Neural progenitor cell (in vitro differentiated cells): ENCODE measurements around the gene GOLM1. TPM values are rescaled to one million over a fixed set of nuclear protein-coding genes. Genes with fewer than 3 reads are reported as not detected.

Source experiments
- DNase-seq: peaks from one replicate; pipeline ENCODE4 v3.0.0-alpha.2; 2016; ENCODE audit warnings: low spot score
- H2AFZ ChIP-seq: fragments of 200-600 bp; sonication (generic); replicated peaks from 2 replicates; pipeline ENCODE4 v1.6.1; 2016; ENCODE audit warnings: antibody characterized with exemption
- H3F3A ChIP-seq: fragments of 200-600 bp; sonication (generic); 2 replicates; pipeline ENCODE4 v1.6.1; 2016; ENCODE audit warnings: antibody characterized with exemption, low read depth
- H3K27ac ChIP-seq: fragments of 200-600 bp; sonication (generic); 2 replicates; pipeline ENCODE4 v1.5.1; 2016; ENCODE audit warnings: mild to moderate bottlenecking
- H3K27me3 ChIP-seq: fragments of 200-600 bp; sonication (generic); 2 replicates; pipeline ENCODE4 v1.6.1; 2016; ENCODE audit warnings: mild to moderate bottlenecking, moderate library complexity
- H3K36me3 ChIP-seq: fragments of 200-600 bp; sonication (generic); 2 replicates; pipeline ENCODE4 v1.5.1; 2016
- H3K4me1 ChIP-seq: fragments of 200-600 bp; sonication (generic); 2 replicates; pipeline ENCODE4 v1.6.1; 2016; ENCODE audit warnings: mixed run types
- H3K4me2 ChIP-seq: fragments of 200-600 bp; sonication (generic); 2 replicates; pipeline ENCODE4 v1.6.1; 2016
- H3K4me3 ChIP-seq: fragments of 200-600 bp; sonication (generic); 2 replicates; pipeline ENCODE4 v1.5.1; 2016
- H3K79me2 ChIP-seq: fragments of 200-600 bp; sonication (generic); 2 replicates; pipeline ENCODE4 v1.6.1; 2016; ENCODE audit warnings: low read depth
- H3K9ac ChIP-seq: fragments of 200-600 bp; sonication (generic); 2 replicates; pipeline ENCODE4 v1.6.1; 2016
- H3K9me3 ChIP-seq: fragments of 200-600 bp; sonication (generic); 2 replicates; pipeline ENCODE4 v1.5.1; 2016; ENCODE audit warnings: low read depth
- H4K20me1 ChIP-seq: fragments of 200-600 bp; sonication (generic); 2 replicates; pipeline ENCODE4 v1.6.1; 2016; ENCODE audit warnings: low read depth
- H3K27ac Mint-ChIP-seq: 3 replicates; pipeline ENCODE4 v1.8.0; 2021; ENCODE audit warnings: mixed read lengths
- H3K27me3 Mint-ChIP-seq: 2 replicates; pipeline ENCODE4 v1.8.0; 2022; ENCODE audit warnings: low read depth, mild to moderate bottlenecking, inconsistent platforms, moderate library complexity, mixed read lengths; ENCODE audit not compliant: insufficient read depth
- H3K36me3 Mint-ChIP-seq: 3 replicates; pipeline ENCODE4 v1.8.0; 2021; ENCODE audit warnings: mixed read lengths
- H3K4me1 Mint-ChIP-seq: 3 replicates; pipeline ENCODE4 v1.8.0; 2021; ENCODE audit warnings: mixed read lengths
- H3K4me3 Mint-ChIP-seq: 3 replicates; pipeline ENCODE4 v1.8.0; 2021; ENCODE audit warnings: mild to moderate bottlenecking, moderate library complexity, mixed read lengths
- H3K9me3 Mint-ChIP-seq: 3 replicates; pipeline ENCODE4 v1.8.0; 2020; ENCODE audit warnings: mixed read lengths
- EZH2 ChIP-seq: fragments of 200-600 bp; sonication (generic); IDR thresholded peaks from 2 replicates; pipeline ENCODE4 v1.6.1; 2017; ENCODE audit warnings: antibody characterized with exemption, mild to moderate bottlenecking, moderate library complexity
- EZH2phosphoT487 ChIP-seq: fragments of 200-600 bp; sonication (generic); IDR thresholded peaks from 2 replicates; pipeline ENCODE4 v1.6.1; 2017; ENCODE audit warnings: antibody characterized with exemption
- total RNA-seq: library from RNA; depleted of rRNA; stranded (reverse); fragments of >200 nt; gene quantifications from 2 replicates; pipeline ENCODE4 v1.2.3, GENCODE V29; 2015; ENCODE audit warnings: low replicate concordance
- TF ChIP-seq, protein P1 (sequence below): fragments of 200-600 bp; sonication (generic); IDR thresholded peaks from 2 replicates; pipeline ENCODE4 v1.5.1; 2017; ENCODE audit warnings: antibody characterized with exemption, mild to moderate bottlenecking

The GOLM1 gene
- total RNA-seq, 1 donor from 2014 or later = 83.5 TPM

DNA sequence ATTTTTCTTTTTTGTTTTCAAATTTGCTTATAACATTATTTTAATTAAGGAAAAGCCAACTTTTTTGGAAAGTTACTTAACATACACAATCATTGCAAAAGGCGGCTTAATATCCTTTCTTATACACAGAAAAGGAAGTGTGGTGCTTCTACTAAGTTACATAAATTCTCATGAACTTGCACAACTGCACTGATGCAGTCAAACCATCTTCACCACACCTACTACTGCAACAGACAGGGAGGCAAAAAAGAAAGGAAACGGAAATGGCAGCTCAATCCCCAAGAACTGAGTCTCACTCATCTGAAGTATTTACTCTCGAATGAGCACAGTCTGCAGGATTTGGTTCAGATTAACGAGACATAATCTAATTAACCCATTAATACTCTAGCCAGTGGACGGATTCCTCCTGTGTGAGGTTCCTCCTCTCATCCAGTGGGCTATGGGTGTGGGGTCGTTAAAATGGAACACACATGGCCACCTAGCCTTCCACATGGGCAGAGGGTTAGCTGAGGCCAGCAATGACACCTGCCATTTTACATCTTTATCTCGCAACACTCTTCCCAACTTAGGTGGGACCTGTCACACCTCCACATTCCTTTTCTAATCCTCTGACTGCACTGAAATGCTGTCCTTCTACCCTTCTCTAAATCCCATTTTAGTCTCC is 30.0 kb downstream of the GOLM1 start:
- Mint-ChIP-seq H3K4me3 (no peak overlapping the region), H3K9me3 (no peaks in the 10 kb centered on the region), H3K27me3 (no peaks in the 10 kb centered on the region), H3K36me3 (peaks cover 22% of the 10 kb centered on the region), H3K27ac (no peak overlapping the region), H3K4me1 (peaks cover 8% of the 10 kb centered on the region)
- DNase-seq = peak; percentile 20
- Histone ChIP-seq H2AFZ (no peak overlapping the region), H4K20me1 (peaks cover 25% of the 10 kb centered on the region), H3K79me2 (peaks cover 24% of the 10 kb centered on the region), H3K36me3 (no peaks in the 10 kb centered on the region), H3K4me1 (no peaks in the 10 kb centered on the region), H3K4me2 (no peak overlapping the region), H3K27me3 (no peaks in the 10 kb centered on the region), H3K27ac (no peak overlapping the region), H3K9ac (no peak overlapping the region), H3F3A (no peaks in the 10 kb centered on the region), H3K9me3 (no peaks in the 10 kb centered on the region), H3K4me3 (no peak overlapping the region)
- no peak for TF ChIP-seq EZH2phosphoT487
- no peak for TF ChIP-seq EZH2
- TF ChIP-seq, protein P1, sequence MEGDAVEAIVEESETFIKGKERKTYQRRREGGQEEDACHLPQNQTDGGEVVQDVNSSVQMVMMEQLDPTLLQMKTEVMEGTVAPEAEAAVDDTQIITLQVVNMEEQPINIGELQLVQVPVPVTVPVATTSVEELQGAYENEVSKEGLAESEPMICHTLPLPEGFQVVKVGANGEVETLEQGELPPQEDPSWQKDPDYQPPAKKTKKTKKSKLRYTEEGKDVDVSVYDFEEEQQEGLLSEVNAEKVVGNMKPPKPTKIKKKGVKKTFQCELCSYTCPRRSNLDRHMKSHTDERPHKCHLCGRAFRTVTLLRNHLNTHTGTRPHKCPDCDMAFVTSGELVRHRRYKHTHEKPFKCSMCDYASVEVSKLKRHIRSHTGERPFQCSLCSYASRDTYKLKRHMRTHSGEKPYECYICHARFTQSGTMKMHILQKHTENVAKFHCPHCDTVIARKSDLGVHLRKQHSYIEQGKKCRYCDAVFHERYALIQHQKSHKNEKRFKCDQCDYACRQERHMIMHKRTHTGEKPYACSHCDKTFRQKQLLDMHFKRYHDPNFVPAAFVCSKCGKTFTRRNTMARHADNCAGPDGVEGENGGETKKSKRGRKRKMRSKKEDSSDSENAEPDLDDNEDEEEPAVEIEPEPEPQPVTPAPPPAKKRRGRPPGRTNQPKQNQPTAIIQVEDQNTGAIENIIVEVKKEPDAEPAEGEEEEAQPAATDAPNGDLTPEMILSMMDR = no peak

DNA sequence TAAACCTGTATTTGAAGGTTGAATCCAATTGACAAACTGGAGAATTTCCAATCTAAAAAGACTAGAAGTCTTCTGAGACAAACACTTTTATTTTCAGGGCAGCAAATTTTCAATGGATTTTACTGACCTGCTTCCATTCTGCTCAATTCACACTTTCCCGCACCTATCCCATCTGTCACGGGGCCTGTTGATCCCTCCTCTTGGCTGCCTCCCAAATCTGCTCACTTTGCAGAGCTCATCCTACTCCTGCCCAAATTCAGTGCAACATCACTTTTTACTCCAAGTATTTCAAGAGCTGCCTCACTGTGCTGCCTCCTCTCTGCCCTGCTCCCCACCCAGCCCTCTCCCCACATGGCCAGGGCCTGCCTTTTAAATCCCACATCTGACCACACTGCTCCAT is 35.1 kb downstream of the GOLM1 start:
- Mint-ChIP-seq H3K9me3 (no peaks in the 10 kb centered on the region), H3K4me1 (peaks cover 12% of the 10 kb centered on the region), H3K27me3 (peaks cover 6% of the 10 kb centered on the region), H3K4me3 (no peak overlapping the region), H3K27ac (no peak overlapping the region), H3K36me3 (peaks cover 38% of the 10 kb centered on the region)
- DNase-seq = no peak
- peaks cover 38% of the 10 kb centered on the region for H3K79me2 ChIP-seq
- no peak overlapping the region for H3K4me3 ChIP-seq
- H3K27me3 ChIP-seq = no peaks in the 10 kb centered on the region
- H2AFZ ChIP-seq = no peak overlapping the region
- H3K36me3 ChIP-seq = no peaks in the 10 kb centered on the region
- H3K4me2 ChIP-seq = no peak overlapping the region
- no peaks in the 10 kb centered on the region for H3F3A ChIP-seq
- no peak overlapping the region for H3K9ac ChIP-seq
- H4K20me1 ChIP-seq = peaks cover 41% of the 10 kb centered on the region
- H3K9me3 ChIP-seq = no peaks in the 10 kb centered on the region
- TF ChIP-seq EZH2phosphoT487 = no peak
- no peak for TF ChIP-seq EZH2
- TF ChIP-seq, protein P1 = no peak
- no peak overlapping the region for H3K27ac ChIP-seq
- H3K4me1 ChIP-seq = no peaks in the 10 kb centered on the region

DNA sequence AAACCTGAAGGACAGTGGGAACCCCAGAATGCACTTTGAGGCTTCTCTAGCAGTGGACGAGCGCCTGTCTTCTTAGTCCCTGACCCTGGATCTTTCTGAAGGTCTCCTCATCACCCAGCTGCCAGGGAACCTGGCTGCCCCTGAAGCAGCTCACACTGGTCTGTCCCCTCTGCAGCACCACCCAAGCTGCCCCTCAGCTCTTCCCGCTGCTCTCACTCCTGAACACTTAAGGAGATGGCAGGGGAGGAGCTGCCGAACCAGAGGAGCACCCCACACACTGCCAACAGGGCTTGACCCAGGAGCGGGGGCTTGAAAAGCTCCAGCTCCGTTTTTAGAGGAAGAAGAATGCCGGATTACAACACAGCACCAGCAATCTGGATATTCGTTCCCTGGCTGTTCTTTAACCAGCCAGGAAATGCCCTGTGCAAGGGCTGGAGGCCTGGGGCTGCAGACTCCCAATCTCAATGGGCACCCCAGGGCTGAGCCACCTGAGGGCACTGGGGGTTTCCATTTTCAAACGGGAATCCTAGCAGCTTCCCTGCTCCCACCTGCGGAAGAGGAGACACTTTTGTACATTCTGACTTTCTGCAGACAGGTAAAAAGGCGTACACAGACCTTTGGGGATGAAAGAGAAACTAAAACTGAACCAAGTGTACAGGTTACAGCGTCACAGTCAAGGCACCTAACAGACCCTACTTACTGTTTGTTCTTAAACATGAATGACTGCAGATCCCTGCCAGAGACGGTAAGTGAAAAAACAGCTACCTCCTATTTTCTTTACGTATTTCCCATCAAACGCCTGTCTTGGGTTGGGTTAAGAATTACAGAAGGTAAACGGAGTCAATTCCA is 36.3 kb downstream of the GOLM1 start:
- Mint-ChIP-seq H3K4me1 (peaks cover 12% of the 10 kb centered on the region), H3K4me3 (no peak overlapping the region), H3K27me3 (peaks cover 6% of the 10 kb centered on the region), H3K9me3 (no peaks in the 10 kb centered on the region), H3K27ac (no peak overlapping the region), H3K36me3 (peaks cover 44% of the 10 kb centered on the region)
- Histone ChIP-seq H3K79me2 (peaks cover 30% of the 10 kb centered on the region), H3K36me3 (no peaks in the 10 kb centered on the region), H3K4me3 (no peak overlapping the region), H4K20me1 (peaks cover 36% of the 10 kb centered on the region), H3K27ac (no peak overlapping the region), H3K27me3 (no peaks in the 10 kb centered on the region), H3K4me1 (no peaks in the 10 kb centered on the region), H3K4me2 (no peak overlapping the region), H2AFZ (no peak overlapping the region), H3F3A (no peaks in the 10 kb centered on the region), H3K9ac (no peak overlapping the region), H3K9me3 (no peaks in the 10 kb centered on the region)
- TF ChIP-seq, protein P1 = no peak
- TF ChIP-seq EZH2 (no peak), EZH2phosphoT487 (no peak)
- no peak for DNase-seq
